ENCODE data around the gene TECRL. TPM values are rescaled to one million over a fixed set of nuclear protein-coding genes. Genes with fewer than 3 reads are reported as not detected.

Gene TECRL
- total and polyA plus RNA-seq, 2 of the 4 experiments (the other 2 are of a cell fraction), result not detected

GRCh38 chr4:64266669-64267068 lies 142.6 kb downstream of the TECRL start:
- in situ Hi-C loops (cut with MboI; ENCODE audit: low sequenced_read_pairs), result no loop called here
- DNase-seq (no peak), ATAC-seq (ENCODE audit: low read depth) (no peak)
- Histone ChIP-seq H3K79me1 (ENCODE audit: low read depth in 1 of 2, low read length in 2 of 2) (no peaks in the 10 kb centered on the region), H2AK5ac (ENCODE audit: low read depth, low read length) (no peak overlapping the region), H3K27ac (ENCODE audit: insufficient read depth, low read length) (no peak overlapping the region), H4K20me1 (ENCODE audit: insufficient read depth, low read length) (no peaks in the 10 kb centered on the region), H2BK15ac (ENCODE audit: low read depth, low read length) (no peak overlapping the region), H3K4me3 (ENCODE audit: insufficient read depth, low read depth, low read length) (no peak overlapping the region), H2AFZ (replicated peaks; ENCODE audit: low read length, poor library complexity) (no peak overlapping the region), H3K4ac (ENCODE audit: low read depth, low read length) (no peak overlapping the region), H3K23ac (ENCODE audit: low read depth, low read length) (no peak overlapping the region), H2BK120ac (ENCODE audit: low read depth, low read length) (no peak overlapping the region), H3K9ac (ENCODE audit: low read depth, low read length) (no peak overlapping the region), H4K5ac (ENCODE audit: low read depth, low read length) (no peak overlapping the region), H3K4me2 (ENCODE audit: low read depth, low read length) (no peak overlapping the region), H3K4me1 (ENCODE audit: control insufficient read depth, insufficient read depth, low read length) (no peaks in the 10 kb centered on the region), H3K14ac (replicated peaks; ENCODE audit: low read depth, low read length) (no peak overlapping the region), H3K18ac (ENCODE audit: low read depth, low read length) (no peak overlapping the region), H3K36me3 (ENCODE audit: control insufficient read depth, insufficient read depth, low read length) (no peaks in the 10 kb centered on the region), H3K27me3 (ENCODE audit: control insufficient read depth, insufficient read depth, low read length) (no peaks in the 10 kb centered on the region), H2BK5ac (ENCODE audit: low read depth, low read length, poor library complexity, severe bottlenecking) (no peak overlapping the region), H3K9me3 (ENCODE audit: control insufficient read depth, insufficient read depth, low read length) (peaks cover 3% of the 10 kb centered on the region; the same call in 1 of the 2 replicates), H3K9me1 (ENCODE audit: insufficient read depth, low read length) (no peaks in the 10 kb centered on the region), H2BK20ac (ENCODE audit: low read depth, low read length) (no peak overlapping the region), H2AK9ac (replicated peaks; ENCODE audit: low read depth, low read length, poor library complexity) (no peak overlapping the region), H4K91ac (ENCODE audit: insufficient read depth, low read depth, low read length) (no peak overlapping the region), H4K8ac (ENCODE audit: low read depth in 2 of 2, low read length in 2 of 2) (no peak overlapping the region), H3K56ac (ENCODE audit: extremely low read depth, insufficient read depth, low read length) (no peak overlapping the region)
- ChIA-PET CTCF (no interaction called here), POLR2A (ENCODE audit: unreplicated experiment) (no interaction called here)
- no TSS peak for BruUV-seq (replicated peaks)
- no CpG with 5 or more reads among the region's 2 CpGs for WGBS, 2 experiments (ENCODE audit: extremely low coverage in 2 of 2, insufficient read length in 1 of 2)
- dilution Hi-C loops (cut with HindIII; ENCODE audit: low sequenced_read_pairs, unreplicated experiment), result no loop called here
- intact Hi-C loops (cut with micrococcal nuclease), result no loop called here
- TF ChIP-seq FOS (IDR thresholded peaks at IDR 0.05; ENCODE audit: low read depth, low read length) (no peak), CEBPB (IDR thresholded peaks at IDR 0.05; ENCODE audit: low read depth, low read length) (no peak)
